Stimulated activated CD4-positive, alpha-beta T cell treated with anti-CD3 and anti-CD28 coated beads, TNF-alpha, amount 100 ng/mL, for 24 hours (primary cell): Measurements from ENCODE around the gene RASA3.
A peak's percentile ranks its signal among the peaks of the same experiment; 100 is the strongest.
"Not testable (repeated sequence)": the region's sequence is repeated elsewhere in the genome, so short reads cannot be mapped to it uniquely, and the experiment has no call there.

Experiments used
- DNase-seq, 3 experiments: peaks; one replicate each; pipeline ENCODE4 v3.0.0-alpha.2; 2020; ENCODE audit warnings: low read depth in 3 of 3

RASA3 gene

DNA sequence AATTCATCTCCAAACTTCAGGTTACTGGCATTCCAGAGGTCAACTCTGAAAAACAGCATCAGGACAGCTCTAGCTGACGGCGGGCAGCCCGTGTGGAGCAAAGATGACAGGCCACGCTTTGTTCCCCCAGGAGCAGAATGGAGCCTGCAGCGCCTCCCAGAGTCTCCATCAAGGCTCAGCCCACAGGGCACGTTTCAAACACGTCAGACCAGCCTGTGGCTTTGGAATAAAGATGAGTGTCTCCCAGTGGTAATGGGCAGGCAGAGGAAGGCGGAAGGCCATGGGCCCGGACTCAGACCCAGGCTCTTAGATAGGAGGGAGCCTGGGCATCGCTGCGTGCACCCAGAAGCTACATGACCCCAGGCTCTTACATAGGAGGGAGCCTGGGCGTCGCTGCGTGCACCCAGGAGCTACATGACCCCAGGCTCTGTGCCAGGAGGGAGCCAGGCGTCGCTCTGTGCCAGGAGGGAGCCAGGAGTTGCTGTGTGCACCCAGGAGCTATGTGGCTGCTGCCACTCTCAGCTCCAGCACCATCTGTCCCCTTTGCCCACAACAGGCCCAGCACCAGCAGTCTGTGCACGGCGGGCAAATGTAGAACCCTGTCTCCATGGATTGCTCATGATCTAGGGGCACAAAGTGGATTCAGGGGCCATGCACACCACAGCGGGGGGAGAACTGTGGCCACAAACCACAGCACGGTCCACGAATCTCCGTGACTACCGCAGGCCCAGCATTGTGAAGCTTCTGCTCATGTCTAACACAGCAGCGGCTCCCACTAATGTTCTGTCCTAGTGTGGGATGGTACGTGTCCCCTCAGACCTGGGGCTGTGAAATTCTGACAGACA, 110.7 kb downstream of the RASA3 start:
- DNase-seq: no peak

DNA sequence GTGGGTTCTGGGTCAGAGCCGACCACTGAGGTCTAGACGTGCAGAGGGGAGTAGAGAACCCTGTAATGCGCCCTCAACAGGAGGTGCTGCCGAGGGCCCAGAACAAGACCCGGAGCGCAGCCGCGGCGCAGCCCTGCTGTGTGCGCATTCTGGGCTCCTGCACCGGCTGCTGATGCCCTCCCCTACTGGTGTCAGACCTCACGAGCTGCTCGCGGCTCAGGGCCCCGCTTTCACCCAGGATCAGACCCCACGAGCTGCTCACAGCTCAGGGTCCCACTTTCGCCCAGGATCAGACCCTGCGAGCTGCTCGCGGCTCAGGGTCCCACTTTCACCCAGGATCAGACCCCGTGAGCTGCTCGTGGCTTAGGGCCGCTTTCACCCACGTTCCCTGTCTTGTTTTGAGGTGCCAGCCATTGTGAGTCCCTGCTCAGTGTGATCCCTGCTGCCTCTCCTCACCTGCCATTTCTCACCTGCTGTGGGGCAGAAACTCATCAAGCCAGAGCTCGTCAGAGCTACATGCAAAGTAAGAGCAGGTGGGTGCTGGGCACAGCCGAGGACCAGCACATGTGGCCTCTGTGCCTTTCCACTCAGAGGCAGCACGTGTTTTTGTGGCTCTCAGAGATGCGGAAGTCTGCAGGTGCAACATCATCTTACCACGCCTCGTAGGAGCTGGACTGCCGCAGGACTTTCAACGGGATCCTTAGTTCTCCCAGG, 111.5 kb downstream of the RASA3 start:
- DNase-seq: no peak

DNA sequence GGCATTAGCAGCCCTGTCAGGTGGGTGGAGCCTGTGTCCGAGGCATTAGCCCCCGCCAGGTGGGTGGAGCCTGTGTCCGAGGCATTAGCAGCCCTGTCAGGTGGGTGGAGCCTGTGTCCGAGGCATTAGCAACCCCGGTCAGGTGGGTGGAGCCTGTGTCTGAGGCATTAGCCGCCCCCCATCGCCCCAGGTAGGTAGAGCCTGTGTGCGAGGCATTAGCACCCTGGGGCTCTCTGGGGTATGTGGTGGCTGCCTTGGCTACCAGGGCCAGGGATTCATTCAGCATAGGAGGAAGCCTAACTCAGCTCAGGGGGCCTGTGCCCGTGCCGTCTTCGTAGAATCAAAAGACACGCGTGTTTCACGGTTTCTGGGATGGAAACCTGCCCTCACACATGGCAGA, 112.3 kb downstream of the RASA3 start:
- DNase-seq: not testable (repeated sequence)

DNA sequence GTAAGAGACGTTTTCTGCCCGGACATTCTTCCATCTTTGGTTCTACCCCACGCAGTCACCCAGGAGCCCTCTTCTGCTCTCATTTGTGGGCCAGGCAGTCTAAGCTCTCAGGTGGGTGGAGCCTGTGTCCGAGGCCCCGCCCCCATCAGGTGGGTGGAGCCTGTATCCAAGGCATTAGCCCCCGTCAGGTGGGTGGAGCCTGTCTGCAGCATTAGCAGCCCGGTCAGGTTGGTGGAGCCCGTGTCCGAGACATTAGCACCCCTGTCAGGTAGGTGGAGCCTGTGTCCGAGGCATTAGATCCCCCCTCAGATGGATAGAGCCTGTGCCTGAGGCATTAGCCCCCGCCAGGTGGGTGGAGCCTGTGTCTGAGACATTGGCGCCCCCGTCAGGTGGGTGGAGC, 113.1 kb downstream of the RASA3 start:
- peak in 2 of 3 experiments; percentile 9 to 50 for DNase-seq

DNA sequence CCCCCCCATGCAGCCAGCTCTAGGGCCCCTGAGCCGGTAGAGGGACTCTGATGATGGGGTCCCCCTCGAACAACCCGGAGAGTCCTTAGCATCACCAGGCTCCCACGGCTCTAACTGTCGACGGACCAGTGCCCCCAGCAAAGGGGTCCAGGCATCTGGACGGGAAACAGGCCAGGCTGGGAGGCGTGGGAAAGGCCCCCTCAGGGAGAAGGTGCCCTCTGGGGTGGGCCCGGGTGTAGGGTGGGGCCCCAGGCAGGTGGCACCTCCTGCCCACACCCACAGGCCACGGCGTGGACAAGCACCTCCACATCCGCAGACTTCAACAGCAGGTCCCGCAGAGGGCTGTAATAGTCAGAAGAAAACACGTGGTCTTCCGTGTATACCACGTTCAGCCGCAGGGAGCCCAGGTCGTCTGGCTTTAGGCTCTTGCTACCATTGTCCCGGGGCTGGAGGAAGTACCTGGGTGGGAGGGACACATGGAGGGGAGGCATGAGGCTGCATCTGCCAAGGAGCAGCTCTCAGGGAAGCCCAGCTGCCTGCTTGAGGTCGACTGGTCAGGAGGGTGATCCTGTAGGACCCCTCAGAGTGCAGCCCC, 113.9 kb downstream of the RASA3 start:
- DNase-seq: no peak

DNA sequence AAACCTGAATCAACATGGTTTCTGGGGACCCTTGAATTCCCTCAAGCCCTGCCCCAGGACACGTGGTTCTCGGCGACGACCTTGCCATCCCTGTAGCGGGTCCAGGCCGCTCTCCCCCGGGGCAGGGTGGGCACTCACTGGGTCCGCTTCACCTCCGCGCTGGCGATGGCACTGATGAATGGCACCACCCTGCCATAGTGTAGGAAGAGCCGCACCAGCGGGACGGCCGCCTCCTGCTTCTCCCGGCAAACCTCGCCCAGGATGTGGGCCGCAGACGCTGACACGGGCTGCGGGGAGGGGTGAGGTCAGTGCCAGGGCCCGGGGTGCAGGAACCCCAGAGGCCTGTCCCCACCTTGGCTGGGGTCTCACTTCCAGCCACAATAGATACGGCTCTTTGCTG, 114.5 kb downstream of the RASA3 start:
- no peak for DNase-seq

DNA sequence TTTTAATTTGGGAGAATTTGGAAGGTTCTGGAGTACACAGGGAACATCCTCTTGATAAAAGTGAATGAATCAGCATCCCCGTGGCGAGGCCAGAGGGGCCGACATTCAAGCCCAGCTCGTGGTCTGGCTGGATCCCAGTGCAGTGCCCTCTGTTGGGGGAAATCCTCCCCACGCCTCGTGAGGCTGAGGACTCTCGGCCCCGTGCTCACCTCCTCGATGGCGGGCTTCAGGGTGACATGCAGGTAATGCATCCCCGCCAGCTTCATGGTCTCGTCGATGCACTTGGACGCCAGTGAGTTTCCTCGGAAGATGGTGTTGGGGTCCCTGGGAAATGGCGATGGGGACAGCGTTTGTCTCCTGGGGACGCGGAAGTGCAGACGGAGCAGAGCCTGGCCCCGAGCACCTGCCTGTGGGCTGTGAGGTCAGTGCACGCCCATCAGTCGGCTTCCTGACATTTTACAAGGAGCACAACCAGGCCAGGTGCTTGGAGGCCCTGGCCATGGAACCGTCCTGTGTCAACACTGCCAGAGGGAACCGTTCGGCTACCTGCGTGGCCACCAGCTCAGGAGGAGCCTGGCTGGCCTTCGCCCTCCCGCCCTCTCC, 115.3 kb downstream of the RASA3 start:
- no peak for DNase-seq

DNA sequence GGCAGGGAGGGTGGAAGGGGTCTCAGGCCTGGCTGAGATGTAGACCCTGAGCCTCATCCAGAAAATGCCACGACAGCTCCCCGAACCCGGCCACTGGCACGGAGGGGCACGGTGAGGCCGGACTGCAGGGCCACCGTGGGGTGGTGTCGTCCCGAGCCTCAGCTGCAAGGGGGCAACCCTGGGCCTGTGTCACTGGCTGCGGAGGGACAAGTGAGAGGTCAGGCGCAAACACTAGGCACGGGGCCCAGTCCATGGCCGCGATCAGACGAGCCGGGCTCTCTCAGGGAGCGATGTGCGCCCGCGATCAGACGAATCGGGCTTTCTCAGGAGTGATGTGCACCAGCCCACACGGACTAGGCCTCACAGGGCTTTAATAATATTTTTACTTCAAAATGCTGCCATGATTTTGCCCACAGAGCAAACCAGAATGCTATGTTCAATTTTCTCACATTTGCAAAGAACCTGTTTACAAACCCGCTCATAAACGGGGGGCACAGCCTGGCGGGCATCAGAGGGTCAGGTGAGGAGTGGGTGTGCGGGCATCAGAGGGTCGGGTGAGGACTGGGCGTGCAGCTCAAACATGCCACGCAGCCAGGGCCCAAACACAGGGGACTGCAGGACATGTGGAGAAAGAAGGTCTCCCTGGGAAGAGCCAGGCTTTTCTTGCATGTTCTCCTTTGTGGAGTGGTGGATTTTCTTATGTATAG, 115.9 kb downstream of the RASA3 start:
- no peak for DNase-seq

DNA sequence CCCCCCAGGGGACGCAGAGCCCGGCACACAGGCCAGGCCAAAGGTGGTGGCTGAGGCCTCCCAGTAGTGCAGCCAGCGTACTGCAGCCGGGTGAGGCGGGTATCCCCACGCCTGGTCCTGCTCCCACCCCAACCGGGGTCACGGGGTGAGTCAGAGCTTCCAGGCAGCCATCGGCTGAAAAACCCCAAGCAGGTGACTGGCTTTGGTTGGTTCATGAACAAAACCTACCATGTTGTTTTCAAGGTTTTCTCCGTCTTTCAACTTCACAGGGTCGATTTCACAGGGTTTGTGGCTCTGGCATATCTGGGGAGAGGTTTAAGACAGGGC, 116.5 kb downstream of the RASA3 start:
- no peak for DNase-seq

DNA sequence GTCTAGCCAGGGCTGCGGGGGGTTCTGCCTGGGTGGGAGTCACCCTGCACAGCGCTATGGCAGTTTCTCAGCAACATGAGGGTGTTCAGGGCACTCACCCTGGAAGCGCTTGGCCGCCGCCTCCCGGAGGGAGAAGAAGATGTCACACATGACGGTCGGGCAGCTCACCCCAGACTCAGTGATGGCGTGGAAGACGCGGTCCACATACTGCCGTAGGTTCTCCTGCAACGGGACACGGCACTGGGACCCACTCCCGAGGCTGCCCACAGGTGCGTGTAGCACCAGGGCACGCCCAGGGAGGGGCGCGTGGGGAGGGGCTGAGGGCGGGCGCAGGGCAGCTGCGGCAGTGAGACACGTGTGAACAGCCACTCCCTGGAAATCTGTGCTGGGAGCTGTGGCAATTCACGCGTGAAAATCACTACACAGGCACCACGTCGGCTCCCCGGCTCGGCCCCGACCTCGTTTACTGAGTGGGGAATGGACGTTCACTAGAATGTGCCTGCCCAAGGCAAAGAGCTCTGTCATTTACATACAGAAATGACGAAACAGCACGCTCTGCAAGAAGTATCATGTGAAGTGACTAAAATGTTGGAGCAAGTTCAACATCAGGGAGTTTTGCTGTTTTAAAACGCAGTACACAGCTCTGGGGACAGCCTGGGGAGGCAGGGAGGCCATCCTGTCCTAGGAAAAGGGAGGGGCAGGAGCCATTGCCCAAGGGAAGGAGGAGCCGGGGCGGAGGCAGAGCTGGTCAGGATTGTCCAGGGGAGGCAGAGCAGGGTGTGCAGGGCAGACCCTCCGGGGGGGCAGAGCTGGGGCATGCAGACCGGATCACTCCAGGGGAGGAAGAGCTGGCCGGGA, 117.1 kb downstream of the RASA3 start:
- DNase-seq: no peak

DNA sequence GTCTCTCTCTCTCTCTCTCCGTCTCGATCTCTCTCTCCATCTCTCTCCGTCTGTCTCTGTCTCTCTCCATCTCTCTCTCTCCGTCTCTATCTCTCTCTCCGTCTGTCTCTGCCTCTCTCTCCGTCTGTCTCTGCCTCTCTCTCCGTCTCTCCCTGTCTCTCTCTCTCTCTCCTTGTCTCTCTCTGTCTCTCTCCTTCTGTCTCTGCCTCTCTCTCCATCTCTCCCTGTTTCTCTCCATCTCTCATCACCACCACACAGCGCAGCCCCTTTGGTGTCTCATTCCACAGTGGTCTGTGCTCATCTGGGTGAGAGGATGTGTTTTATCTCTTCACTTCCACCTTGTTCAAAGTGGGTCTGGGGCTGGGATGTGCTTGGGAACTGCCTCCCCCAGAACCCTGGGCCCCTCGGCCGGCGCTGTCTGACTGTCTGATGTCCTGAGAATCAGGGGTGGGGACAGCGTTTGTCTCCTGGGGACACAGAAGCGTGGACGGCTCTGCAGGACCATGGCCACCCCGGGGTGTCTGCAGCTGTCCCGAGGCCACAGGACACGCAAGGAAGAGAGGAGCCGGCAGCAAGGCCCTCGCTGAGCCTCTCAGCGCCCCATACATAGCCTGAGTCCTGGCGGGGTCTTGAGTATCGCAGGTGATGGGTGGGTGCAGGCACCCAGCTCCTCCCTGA, 118.3 kb downstream of the RASA3 start:
- DNase-seq: no peak

DNA sequence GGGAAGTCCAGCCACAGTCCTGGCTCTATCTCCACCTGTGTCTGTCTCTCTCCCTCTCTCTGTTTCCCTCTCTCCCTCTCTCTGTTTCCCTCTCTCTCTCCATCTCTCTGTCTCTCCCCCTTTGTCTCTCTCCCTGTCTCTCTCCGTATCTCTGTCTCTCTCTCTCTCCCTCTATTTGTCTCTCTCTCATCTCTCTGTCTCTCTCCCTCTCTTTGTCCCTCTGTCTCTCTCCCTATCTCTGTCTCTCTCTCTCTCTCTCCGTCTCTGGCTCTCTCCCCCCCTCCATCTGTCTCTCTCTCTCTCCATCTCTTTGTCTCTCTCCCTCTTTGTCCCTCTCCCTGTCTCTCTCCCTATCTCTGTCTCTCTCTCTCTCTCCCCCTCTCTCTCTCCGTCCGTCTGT, 119.1 kb downstream of the RASA3 start:
- DNase-seq: no peak

DNA sequence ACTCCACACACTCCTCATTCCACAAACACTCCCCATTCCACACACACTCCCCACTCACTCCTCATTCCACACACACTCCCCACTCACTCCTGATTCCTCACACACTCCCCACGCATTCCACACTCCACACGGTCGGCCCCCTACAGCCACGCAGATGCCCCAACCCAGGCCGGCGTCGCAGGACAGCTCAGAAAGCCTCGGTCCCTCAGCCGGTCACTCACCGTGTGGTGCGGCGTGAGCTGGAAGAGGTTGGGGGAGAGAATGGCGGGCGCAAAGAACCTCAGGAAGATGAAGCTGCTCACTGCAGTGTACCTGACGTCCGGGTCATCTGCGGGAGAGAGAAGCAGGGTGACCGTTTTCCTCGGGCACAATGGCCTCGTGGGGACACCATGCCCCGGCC, 119.5 kb downstream of the RASA3 start:
- DNase-seq: no peak

DNA sequence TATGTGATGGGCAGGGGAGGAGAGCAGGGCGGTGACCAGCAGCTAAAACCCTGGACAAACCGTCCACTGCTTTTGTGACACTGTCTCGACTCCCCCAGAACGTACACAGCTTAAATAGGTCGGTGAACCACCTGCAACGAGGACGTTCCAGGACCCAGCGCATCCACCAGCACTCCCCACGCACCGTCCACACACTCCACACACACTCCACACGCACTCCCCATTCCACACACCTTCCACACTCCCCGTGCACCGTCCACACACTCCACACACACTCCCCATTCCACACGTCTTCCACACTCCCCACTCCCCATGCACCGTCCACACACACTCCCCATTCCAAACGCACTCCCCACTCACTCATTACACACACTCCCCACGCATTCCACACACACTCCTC, 120.3 kb downstream of the RASA3 start:
- no peak for DNase-seq

DNA sequence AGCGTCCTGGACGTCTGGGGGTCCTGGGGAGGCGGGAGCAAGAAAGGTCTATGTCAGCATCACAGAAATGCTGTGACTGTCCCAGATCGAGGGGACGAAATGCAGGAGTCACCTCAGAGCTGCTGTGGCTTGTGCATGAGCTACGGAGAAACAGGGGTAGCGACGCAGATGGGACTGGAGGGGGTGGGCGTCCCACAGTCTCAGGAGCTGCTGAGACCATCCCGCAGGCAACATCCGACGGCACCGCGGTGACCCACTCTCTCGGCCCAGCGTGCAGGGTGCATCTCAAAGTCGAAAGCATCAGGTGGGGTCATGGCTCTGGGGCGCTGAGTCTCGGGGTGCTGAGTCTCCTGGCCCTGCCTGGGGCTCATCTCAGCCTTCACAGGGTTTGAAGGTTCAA, 121.2 kb downstream of the RASA3 start:
- no peak for DNase-seq

DNA sequence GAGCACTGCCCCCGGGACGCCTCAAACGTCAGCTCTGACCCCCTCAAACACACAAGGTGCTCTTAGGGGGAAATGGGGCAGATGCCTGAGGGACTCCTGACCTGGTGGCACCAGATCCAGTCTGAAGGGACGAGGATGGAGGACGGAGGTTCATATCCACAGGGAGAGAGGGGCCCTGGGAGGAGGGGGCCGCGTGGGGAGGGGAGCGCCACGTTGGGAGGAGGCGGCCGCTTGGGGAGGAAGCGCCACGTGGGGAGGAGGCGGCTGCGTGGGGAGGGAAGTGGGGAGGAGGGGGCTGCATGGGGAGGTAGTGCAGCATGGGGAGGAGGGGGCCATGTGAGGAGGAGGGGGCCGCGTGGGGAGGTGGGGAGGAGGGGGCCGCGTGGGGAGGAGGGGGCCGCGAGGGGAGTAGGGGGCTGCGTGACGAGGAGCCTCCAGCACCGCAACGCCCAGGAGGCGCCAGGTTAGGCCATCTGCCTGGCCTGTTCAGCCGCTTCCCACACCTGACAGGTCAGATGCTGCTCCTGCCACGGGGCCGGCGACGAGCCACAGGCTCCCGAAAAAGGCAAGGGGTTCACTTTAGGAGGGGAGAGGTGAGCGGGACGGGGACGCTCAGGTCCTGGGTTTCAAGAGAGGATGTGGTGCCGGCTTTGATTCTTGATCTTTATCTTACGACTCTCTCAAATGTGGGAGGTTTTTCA, 121.9 kb downstream of the RASA3 start:
- no peak for DNase-seq

DNA sequence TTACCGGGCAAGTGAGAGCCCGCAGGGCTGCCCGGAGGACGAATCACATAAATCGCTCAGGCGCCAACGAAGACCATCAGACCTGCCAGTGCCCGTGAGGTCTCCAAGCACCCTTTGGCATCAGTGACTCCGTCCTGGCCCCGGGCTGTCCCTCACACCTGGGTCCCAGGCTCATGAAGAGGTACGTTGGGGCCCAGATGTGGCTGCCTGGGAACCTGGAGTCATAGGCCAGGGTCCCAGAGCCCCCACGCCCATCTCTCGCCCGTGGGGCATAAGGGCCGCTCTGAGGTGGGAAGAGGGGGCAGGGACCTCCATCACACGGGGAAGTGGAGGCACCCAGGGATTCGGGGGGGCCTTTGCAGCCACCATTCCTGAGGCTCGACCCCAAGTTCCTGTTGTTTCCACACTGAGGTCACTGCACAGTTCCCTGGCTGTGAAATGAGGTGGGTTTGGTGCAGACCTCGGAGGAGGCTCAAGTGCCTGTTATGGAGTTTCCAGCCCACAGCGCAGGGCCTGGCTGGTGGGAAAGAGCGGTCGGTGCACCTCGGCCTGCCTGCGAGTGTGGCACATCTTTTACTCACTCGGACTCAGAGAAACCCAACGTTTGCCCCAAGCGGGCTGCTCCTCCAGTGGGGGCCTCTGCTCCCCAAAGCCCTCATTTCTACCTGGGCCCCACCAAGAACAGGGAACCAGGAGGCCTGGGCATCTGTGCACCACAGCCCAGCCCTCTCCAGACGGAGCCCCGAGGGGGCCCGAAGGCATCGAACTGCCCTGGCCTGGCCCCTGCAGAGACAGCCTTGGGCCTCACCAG, 122.6 kb downstream of the RASA3 start:
- DNase-seq: no peak

DNA sequence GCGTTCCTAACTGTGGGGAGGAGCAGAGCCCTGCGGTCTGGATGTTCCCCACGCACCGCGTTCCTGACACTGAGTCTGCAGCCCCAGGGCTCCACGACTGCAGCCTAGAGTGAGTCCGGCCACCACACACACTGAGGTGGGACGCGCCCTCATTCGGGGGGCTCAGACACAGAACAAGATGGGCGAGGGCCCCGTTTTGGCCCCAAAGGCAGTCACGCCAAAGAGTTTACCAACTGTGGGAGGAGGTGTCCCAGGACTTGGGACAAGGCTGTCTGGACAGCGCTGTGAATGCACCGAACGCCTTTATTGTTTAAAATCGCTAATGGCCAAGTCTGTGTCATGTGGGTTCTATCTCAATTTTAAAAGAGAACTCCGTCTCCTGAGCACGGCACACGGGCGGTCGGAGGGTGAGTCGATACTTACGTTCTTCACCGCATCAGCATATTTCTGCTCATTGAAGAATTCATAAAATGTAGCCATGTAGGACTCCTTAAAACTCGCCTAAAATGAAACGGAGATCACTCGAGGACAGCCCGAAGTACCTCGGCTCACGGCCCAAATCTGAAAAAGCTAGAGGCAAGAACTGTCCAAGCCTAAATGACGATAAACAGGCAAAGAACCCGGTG, 123.3 kb downstream of the RASA3 start:
- no peak for DNase-seq

DNA sequence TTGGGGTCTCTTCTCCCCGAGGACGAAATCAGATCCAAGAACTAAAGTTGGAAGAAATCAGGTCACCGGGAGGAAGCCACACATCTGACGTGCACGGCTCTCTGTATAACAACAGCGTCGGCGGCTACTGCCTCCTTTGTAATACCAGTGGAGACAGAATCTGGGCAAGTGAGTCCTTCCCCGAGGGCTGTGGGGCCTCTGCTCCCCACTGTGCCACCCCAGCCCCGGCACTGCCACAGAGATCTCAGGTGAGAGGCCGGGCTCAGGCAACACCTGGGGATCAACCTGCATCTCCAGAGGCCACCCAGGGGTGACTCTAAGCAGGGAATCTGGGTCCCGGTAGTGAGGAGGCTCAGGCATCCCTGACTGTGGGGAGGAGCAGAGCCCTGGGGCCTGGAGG, 124.9 kb downstream of the RASA3 start:
- DNase-seq: no peak
